Measurements from ENCODE around the gene ETFDH. TPM values are rescaled to one million over a fixed set of nuclear protein-coding genes. Genes with fewer than 3 reads are reported as not detected.

Gene ETFDH
- total RNA-seq, 1 experiment from 2014 or later, result 21.0 TPM

DNA sequence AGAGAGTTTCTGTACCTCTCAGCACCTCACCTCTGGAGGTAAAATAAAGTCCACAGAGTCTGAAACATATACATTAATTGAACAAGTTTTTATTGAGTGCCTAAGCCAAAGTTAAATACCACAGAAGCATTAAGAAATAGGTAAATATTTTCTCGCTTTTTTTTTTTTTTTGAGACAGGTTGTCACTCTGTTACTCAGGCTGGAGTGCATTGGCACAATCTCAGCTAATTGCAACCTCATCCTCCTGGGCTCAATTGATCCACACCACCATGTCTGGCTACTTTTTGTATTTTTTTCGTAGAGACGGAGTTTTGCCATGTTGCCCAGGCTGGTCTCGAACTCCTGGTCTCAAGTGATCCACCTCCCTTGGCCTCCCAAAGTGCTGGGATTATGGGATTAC lies 86.6 kb downstream of the ETFDH start:
- no peaks in the 10 kb centered on the region for H3K4me1 ChIP-seq (replicated peaks; ENCODE audit: insufficient read depth)
- H3K4me3 ChIP-seq, result no peak overlapping the region
- no peak overlapping the region for H3K4me2 ChIP-seq
- ChIA-PET POLR2A (ENCODE audit: unreplicated experiment) (no interaction called here), CTCF (no interaction called here)
- BruUV-seq (replicated peaks), result no TSS peak
- H3K27ac ChIP-seq, result no peak overlapping the region
- no peak overlapping the region for H2AFZ ChIP-seq
- no peaks in the 10 kb centered on the region for H3K9me3 ChIP-seq (ENCODE audit: insufficient read depth, low read depth)
- H3K27me3 ChIP-seq (ENCODE audit: insufficient read depth, low read depth), result no peaks in the 10 kb centered on the region
- no peaks in the 10 kb centered on the region for H3K9me2 ChIP-seq (ENCODE audit: insufficient read depth)
- intact Hi-C loops (cut with micrococcal nuclease; ENCODE audit: unreplicated experiment), result no loop called here
- H3K79me2 ChIP-seq (ENCODE audit: low read depth), result no peaks in the 10 kb centered on the region
- no peaks in the 10 kb centered on the region for H4K20me1 ChIP-seq (ENCODE audit: insufficient read depth)
- H3F3A ChIP-seq (ENCODE audit: insufficient read depth, low read depth), result no peaks in the 10 kb centered on the region
- H3K36me3 ChIP-seq (ENCODE audit: low read depth), result no peaks in the 10 kb centered on the region
- no peak for TF ChIP-seq EZH2 (IDR thresholded peaks at IDR 0.05; ENCODE audit: low read depth)
- TF ChIP-seq, protein P1, sequence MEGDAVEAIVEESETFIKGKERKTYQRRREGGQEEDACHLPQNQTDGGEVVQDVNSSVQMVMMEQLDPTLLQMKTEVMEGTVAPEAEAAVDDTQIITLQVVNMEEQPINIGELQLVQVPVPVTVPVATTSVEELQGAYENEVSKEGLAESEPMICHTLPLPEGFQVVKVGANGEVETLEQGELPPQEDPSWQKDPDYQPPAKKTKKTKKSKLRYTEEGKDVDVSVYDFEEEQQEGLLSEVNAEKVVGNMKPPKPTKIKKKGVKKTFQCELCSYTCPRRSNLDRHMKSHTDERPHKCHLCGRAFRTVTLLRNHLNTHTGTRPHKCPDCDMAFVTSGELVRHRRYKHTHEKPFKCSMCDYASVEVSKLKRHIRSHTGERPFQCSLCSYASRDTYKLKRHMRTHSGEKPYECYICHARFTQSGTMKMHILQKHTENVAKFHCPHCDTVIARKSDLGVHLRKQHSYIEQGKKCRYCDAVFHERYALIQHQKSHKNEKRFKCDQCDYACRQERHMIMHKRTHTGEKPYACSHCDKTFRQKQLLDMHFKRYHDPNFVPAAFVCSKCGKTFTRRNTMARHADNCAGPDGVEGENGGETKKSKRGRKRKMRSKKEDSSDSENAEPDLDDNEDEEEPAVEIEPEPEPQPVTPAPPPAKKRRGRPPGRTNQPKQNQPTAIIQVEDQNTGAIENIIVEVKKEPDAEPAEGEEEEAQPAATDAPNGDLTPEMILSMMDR (conservative IDR thresholded peaks at IDR 0.05), result no peak
- DNase-seq, result no peak

Other genes starting within 250 kb of the ETFDH start
- gene RXFP1, start 150.4 kb upstream of the ETFDH start, total RNA-seq (2021), result not detected in 2 replicates
- 7.7 and 9.8 TPM in 2 replicates for gene C4orf46, start 409 bp upstream of the ETFDH start, total RNA-seq (2021)
- 21.4 and 28.2 TPM in 2 replicates for gene PPID, start 51.1 kb downstream of the ETFDH start, total RNA-seq (2021)
- gene FNIP2, start 96.7 kb downstream of the ETFDH start, total RNA-seq (2021), result 2.1 and 2.5 TPM in 2 replicates